ENCODE data around the gene SHOC1. TPM values are rescaled to one million over a fixed set of nuclear protein-coding genes. Genes with fewer than 3 reads are reported as not detected.
"Not testable (repeated sequence)": the region's sequence is repeated elsewhere in the genome, so short reads cannot be mapped to it uniquely, and the experiment has no call there.

SHOC1 gene
- polyA plus RNA-seq, 1 of the 3 experiments (the other 2 are of a cell fraction): not detected

DNA sequence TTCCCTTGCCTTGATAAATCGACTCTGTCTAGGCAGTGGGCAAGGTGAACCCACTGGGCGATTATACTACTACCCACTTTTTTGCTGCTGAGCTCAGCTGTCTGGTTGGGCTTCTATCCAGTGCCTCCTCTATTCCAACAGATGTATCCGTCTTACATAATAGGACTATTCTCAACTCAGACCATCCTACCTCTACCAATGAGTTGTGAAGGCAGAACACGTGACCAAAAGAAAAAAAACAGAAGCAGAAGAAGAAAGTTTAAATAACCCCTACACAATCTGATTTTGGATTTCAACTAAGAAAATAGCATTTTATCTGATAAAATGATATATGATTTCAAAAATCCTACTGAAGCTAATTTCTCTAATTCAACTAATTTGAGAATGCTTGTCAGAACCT lies 16.2 kb upstream of the SHOC1 start:
- H4K20me1 ChIP-seq (ENCODE audit: insufficient read depth): no peaks in the 10 kb centered on the region
- CTCF ChIA-PET: no interaction called here
- TF ChIP-seq SMC3 (IDR thresholded peaks at IDR 0.05; ENCODE audit: low read depth, low read length): no peak
- no peak for TF ChIP-seq EZH2phosphoT487 (IDR thresholded peaks at IDR 0.05; ENCODE audit: borderline replicate concordance, low read depth)
- no peak for TF ChIP-seq TCF12 (IDR thresholded peaks at IDR 0.05)
- no peak for TF ChIP-seq FOSL2 (IDR thresholded peaks at IDR 0.05; ENCODE audit: borderline replicate concordance, low read depth)
- TF ChIP-seq CHD2 (IDR thresholded peaks at IDR 0.05; ENCODE audit: low read length, partially characterized antibody): no peak
- TF ChIP-seq SIN3A (IDR thresholded peaks at IDR 0.05; ENCODE audit: borderline replicate concordance, low read depth, low read length): no peak
- no peak for TF ChIP-seq RCOR1 (IDR thresholded peaks at IDR 0.05; ENCODE audit: low read length)
- no peak for TF ChIP-seq YY1 (IDR thresholded peaks at IDR 0.05; ENCODE audit: low read depth)
- no peak for TF ChIP-seq MXI1 (IDR thresholded peaks at IDR 0.05; ENCODE audit: low read depth, low read length)

DNA sequence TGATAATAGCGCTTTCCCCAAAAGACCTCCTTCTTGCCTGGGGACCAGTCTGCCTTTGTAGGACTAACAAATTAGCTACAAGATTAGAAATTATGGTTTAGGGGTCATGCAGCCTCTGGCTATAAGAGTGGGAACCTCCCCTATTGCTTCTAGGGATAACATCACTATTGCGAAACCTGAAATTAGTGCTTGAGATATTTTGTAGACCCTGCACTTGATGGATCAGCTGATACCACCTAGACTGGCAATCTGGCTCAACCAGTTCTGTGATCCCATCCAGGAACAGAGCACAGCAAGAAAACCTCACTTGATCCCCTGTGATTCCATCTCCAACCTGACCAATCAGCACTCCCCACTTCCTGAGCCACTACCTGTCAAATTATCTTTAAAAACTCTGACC lies 15.7 kb upstream of the SHOC1 start:
- H3K4me2 ChIP-seq; H3K4me1 ChIP-seq (ENCODE audit: control insufficient read depth in 1 of 2, insufficient read depth in 2 of 2, low read depth in 1 of 2, low read length in 1 of 2); H3K9me2 ChIP-seq; H3K9me3 ChIP-seq; H3K27ac ChIP-seq (ENCODE audit: low read depth in 2 of 2, low read length in 1 of 2); H3K36me3 ChIP-seq (replicated peaks in 1 of 2; ENCODE audit: control insufficient read depth in 1 of 2, insufficient read depth in 2 of 2, low read length in 1 of 2); H3K27me3 ChIP-seq (ENCODE audit: insufficient read depth); H3K4me3 ChIP-seq (ENCODE audit: low read depth in 2 of 2, low read length in 1 of 2); H4K20me1 ChIP-seq (ENCODE audit: insufficient read depth); POLR2A ChIA-PET; H3K79me2 ChIP-seq (ENCODE audit: insufficient read depth); H2AFZ ChIP-seq (ENCODE audit: low read depth); H3K9ac ChIP-seq; DNase-seq; H3F3A ChIP-seq (replicated peaks; ENCODE audit: insufficient read depth): not testable (repeated sequence)
- WGBS (ENCODE audit: low lambda C conversion rate): 93% methylated on average over 2 of the region's 2 CpGs
- CTCF ChIA-PET: interaction anchor here (0.7 kb wide), 1 partner anchor 399 kb away, joined by 3 read pairs; no protein-coding TSS in a partner anchor

More for the DNA sequence above, 16.2 kb upstream of the SHOC1 start:
- H3K79me2 ChIP-seq (ENCODE audit: insufficient read depth): no peaks in the 10 kb centered on the region
- no peaks in the 10 kb centered on the region for H3K27me3 ChIP-seq (ENCODE audit: insufficient read depth)
- no peaks in the 10 kb centered on the region for H3K9me2 ChIP-seq
- no peak overlapping the region for H3K9ac ChIP-seq
- no peak overlapping the region for H3K4me3 ChIP-seq (ENCODE audit: low read depth in 2 of 2, low read length in 1 of 2)
- no peak for DNase-seq
- 85% methylated on average over 4 of the region's 4 CpGs for WGBS (ENCODE audit: low lambda C conversion rate)
- POLR2A ChIA-PET: no interaction called here
- no peak overlapping the region for H3K27ac ChIP-seq (ENCODE audit: low read depth in 2 of 2, low read length in 1 of 2)
- no peaks in the 10 kb centered on the region for H3K4me1 ChIP-seq (ENCODE audit: control insufficient read depth in 1 of 2, insufficient read depth in 2 of 2, low read depth in 1 of 2, low read length in 1 of 2)
- no peaks in the 10 kb centered on the region for H3K9me3 ChIP-seq
- no peaks in the 10 kb centered on the region for H3F3A ChIP-seq (replicated peaks; ENCODE audit: insufficient read depth)
- no peak overlapping the region for H3K4me2 ChIP-seq
- no peak overlapping the region for H2AFZ ChIP-seq (ENCODE audit: low read depth)
- no peaks in the 10 kb centered on the region for H3K36me3 ChIP-seq (replicated peaks in 1 of 2; ENCODE audit: control insufficient read depth in 1 of 2, insufficient read depth in 2 of 2, low read length in 1 of 2)

DNA sequence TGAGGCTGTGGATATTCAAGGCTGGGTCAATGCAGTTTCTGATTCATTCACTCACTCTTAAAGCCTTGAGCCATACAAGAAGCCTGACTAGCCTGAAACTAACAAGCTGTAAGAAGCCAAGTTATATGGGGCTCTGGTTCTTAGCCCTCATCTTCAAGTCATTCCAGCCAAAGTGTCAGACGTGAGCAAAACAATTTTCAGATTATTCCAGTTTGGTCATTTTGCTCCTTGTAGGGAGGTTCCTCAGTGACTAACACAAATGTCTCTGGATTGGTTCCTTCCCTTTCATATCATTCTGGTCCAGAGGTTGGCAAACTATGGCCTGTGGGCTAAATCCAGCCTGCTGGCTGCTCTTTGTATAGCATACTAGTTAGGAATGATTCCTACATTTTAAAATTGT lies 12.5 kb upstream of the SHOC1 start:
- Histone ChIP-seq H3K27ac (ENCODE audit: low read depth in 2 of 2, low read length in 1 of 2) (no peak overlapping the region), H3K9me2 (no peaks in the 10 kb centered on the region), H3K27me3 (ENCODE audit: insufficient read depth) (no peaks in the 10 kb centered on the region), H3K79me2 (ENCODE audit: insufficient read depth) (no peaks in the 10 kb centered on the region), H3K36me3 (replicated peaks in 1 of 2; ENCODE audit: control insufficient read depth in 1 of 2, insufficient read depth in 2 of 2, low read length in 1 of 2) (no peaks in the 10 kb centered on the region), H3K4me1 (ENCODE audit: control insufficient read depth in 1 of 2, insufficient read depth in 2 of 2, low read depth in 1 of 2, low read length in 1 of 2) (no peaks in the 10 kb centered on the region), H3K4me2 (no peak overlapping the region), H4K20me1 (ENCODE audit: insufficient read depth) (no peaks in the 10 kb centered on the region), H3K9me3 (no peaks in the 10 kb centered on the region), H2AFZ (ENCODE audit: low read depth) (no peak overlapping the region), H3K4me3 (ENCODE audit: low read depth in 2 of 2, low read length in 1 of 2) (no peak overlapping the region), H3K9ac (no peak overlapping the region), H3F3A (replicated peaks; ENCODE audit: insufficient read depth) (no peaks in the 10 kb centered on the region)
- no peak for DNase-seq
- no peak for TF ChIP-seq NFIC (IDR thresholded peaks at IDR 0.05; ENCODE audit: borderline replicate concordance)
- TF ChIP-seq FOXJ3 (CRISPR knock-in tag; IDR thresholded peaks at IDR 0.05): no peak
- TF ChIP-seq FOXM1 (IDR thresholded peaks at IDR 0.05; ENCODE audit: low read depth): no peak
- no peak for TF ChIP-seq MEF2A (IDR thresholded peaks at IDR 0.05; ENCODE audit: borderline replicate concordance, low read depth)
- TF ChIP-seq RXRA (IDR thresholded peaks at IDR 0.05; ENCODE audit: borderline replicate concordance, low read depth): no peak
- TF ChIP-seq EP300 (IDR thresholded peaks at IDR 0.05; ENCODE audit: borderline replicate concordance in 1 of 2, low read depth in 1 of 2, low read length in 1 of 2): no peak
- TF ChIP-seq TAF1 (IDR thresholded peaks at IDR 0.05; ENCODE audit: borderline replicate concordance, low read depth, low read length): no peak
- TF ChIP-seq GABPA (IDR thresholded peaks at IDR 0.05; ENCODE audit: low read depth): no peak
- ChIA-PET CTCF (no interaction called here), POLR2A (no interaction called here)
- 93% methylated on average over 1 of the region's 1 CpG for WGBS (ENCODE audit: low lambda C conversion rate)
